SHP77 treated with DMSO at 0.1 percent for 48 hours (cell line): Measurements from ENCODE around the gene MAMLD1.

Source experiments
- DNase-seq: peaks from one replicate; lab custom pipeline; 2025; lab: John Stamatoyannopoulos, UW

MAMLD1 gene

GRCh38 chrX:150352581-150352980 is 10.5 kb upstream of the MAMLD1 start:
- no peak for DNase-seq

GRCh38 chrX:150355913-150356312 is 7.2 kb upstream of the MAMLD1 start:
- DNase-seq, result no peak

GRCh38 chrX:150357790-150358189 is 5.3 kb upstream of the MAMLD1 start:
- no peak for DNase-seq

GRCh38 chrX:150358651-150359050 is 4.5 kb upstream of the MAMLD1 start:
- no peak for DNase-seq

DNA sequence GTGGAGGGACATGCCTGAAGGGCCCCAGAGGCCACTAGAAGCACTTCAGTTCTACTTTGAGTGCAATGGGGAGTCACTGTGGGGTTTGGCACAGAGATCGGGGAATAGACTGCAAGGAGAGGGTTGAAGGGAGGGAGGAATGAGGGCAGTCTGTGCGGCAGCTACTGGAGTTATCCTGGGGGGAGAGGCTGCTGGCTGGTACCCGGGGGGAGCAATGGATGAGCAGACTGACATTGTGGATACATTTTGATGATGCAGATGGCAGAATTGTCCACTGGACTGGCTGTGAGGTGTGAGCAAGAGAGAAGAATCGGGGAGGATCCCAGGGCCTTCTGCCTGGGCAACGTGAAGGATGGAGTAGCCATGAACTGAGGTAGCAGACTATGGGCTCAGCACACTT is 2.8 kb upstream of the MAMLD1 start:
- DNase-seq, result no peak

DNA sequence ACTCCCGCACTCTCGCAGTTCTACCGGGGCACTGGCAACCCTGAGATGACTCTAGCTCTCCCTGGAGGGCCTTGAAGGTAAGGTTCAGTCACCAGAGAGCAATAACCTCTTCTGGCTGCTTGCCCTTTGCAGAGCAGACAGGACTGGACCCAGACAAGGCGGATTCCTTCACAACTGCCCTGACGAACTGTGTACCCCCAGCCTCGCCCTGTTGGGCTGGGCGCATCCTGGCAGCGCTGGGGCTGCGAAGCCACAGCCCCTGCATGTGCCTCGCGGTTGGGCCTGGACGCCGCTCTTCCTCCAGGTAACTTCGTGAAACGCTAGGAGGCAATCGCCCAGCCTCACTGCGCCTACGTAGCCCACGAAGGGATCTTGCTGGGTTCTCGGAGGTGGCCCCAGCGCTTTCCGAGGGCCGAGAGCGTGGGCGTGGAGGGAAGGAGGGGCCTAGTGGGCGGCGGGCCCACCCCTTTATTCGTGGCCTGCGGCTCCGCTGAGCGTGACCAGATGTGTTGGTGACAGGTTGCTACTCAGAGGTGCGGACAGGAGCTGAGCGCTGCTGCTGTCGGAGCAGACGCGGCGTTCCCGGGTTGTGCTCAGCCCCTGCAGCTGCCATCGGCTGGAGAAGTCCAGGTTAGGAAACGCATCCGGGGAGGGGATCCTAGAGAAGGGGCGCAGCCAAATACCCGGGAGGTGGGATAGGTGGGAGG is 1.9 kb upstream of the MAMLD1 start:
- no peak for DNase-seq

DNA sequence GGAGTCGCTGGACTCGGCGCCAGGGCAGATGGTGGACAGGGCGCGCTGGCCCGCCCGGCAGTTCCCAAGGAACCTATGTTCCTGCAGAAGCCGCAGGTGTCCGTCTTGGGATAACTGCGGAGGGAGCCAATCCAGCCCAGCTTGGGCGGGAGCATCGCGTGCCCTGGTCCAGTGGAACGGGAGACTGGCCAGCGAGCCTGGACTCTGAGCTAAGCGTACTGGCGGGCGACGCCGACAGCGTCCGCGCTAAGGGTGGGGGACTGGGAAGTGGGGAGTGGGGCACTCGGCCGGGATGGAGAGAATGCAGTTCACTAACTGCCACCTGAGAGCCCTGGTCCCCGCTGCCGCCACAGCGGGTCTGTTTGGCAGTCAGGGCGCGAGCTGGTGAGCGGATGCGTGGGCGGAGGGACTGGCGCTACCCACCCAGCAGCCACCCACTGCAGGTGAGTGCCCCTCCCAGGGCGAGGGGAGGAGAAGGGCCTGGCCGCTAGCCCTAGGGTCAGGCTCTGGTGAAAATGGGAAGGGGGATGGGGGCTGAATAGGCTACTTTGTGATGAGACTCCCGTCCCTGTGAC is 1.3 kb upstream of the MAMLD1 start:
- DNase-seq, result no peak

DNA sequence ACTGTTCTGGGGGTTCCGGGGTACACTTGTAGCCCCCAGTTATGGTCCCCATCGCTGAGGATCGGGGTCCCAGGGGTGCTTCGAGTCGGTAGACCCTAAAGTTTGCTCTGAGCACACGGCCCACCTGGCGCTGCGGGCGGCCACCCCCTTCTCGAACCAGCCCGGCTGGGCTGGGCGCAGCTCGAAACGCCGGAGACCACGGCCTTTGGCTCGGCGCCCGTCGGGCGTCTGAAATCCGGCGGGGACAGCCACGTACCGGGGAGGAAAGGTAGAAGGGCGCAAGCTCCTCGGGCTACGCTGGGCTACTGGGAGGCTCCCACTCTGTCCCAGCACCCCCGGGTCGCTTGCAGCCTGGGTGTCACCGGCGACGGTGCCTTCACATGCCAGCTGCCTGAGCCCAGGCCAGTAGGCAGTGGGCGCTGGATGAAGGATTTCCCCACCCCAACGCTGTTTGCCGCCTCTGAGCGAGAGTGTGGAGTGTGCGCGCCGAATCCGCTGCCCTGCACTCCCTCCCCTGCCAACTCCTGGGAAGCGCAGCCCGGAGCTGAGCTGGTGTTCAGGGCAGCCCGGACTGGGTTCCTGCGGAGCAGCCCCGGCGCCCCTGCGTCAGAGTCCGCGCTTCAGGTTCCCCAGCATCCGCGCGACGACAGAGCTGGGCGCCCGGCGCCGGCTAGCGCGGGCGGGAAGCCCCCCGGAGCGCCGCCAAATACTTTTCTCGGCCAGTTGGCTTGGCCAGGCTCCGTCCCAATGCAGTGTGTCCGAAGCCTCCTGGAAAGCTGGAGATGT is 637 bp downstream of the MAMLD1 start:
- DNase-seq, result no peak

- DNase-seq, result no peak
Observed at GRCh38 chrX:150364347-150365050, 1.4 kb downstream of the MAMLD1 start.

GRCh38 chrX:150365051-150365989 is 2.2 kb downstream of the MAMLD1 start:
- no peak for DNase-seq

DNA sequence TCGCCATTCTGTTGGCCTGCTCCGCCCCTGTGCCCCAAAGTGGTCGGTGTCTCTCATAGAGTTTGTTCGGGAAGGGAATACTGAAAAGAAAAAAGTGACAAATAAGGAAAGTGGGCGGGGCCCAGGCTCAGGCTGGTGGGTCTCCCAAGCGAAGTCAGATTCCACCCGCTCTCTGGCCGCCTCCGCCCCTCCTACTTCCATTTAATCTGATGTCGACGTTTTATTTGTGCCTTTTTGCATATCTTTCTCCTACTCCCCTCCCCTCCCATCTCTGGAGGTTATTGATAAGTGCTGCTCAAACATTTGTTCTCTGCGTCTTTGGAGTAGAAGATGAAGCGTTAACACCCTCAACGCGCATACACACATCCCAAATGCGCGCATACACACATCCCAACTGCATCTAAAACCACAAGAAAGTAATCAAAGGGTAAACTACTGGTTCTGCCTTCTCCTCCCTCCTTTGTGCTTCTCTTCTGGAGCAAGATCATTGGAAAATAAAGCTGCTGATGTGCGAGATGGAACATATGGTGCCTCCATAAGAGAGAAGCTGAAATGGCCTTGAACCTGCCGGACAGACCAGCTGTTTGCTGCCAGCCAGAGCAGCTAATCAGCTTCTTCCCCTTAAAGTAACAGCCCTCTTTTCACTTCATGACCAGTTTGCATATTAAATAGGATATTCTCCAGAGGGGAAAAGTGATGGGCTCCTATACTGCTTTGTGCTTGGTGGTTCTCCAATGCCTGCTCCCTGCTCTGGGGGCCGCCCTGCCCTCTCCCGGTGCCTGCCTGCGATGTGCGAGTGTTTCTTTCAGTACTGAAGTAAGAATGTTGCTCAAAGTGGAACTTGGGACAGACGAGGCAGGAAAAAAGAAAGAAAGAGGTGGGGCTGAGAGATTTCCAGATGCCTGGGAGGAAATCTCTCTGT is 3.1 kb downstream of the MAMLD1 start:
- DNase-seq, result no peak

DNA sequence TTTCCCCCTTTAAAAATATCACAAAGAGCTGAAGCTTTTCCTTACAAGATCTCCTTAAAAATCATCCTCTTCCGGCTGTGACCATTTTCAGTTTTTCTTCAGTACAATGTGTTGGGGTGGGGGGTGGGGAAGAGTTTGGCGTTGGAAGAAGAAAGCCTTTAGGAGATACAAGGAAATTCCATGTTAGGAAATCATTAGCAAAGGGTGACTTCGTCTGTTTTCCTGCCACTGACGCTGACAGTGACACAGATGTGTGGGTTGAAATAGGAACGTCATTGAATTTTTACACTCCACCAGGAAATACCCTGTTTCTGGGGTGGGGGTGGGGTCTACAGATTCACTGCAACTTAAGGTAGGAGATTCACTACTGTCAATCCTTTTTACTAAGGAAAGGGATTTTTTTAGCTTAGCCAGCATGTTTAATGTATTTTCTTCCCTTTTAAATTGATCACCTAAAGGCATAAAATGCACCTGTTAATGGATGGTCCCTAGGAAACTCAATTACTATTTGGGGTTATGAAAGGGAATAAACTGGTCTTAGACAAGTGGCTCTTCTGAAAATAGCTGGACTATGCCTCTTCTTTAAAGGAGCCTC is 3.9 kb downstream of the MAMLD1 start:
- DNase-seq, result no peak

DNA sequence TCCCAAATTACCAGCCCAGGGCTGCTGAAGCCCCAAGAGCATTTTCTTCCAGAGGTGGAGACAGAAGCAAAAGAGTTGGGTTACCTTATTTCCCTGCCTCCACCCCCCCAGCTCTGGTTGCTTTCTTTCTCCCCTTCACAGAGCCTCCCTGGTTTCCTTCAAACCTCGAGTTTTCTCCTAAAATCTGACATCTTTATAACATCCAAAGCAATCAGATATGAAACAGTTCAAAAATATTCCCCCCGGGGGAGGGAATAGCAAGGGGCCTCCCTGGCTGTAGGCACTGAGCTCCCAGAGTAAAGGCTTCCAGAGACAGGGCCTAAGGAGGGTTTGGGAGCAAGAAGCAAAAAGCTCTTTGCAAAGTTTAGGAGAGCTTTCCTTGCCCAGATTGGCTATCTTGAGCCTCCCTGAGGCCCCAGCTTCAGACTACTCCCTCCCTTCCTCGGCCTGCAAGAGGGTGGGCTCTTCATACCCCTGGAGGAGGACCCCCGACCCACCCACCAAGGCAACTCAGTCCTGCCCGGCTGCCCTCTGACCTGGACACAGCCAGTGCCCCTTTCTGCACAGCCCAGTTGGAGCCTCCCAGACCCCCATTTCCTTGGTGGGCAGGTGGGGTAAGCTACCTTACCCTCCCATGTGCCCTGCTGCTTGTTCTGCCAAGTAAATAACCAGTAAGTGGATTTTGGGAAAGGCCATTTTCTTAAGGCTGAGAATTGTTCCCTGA is 7.6 kb downstream of the MAMLD1 start:
- no peak for DNase-seq

DNA sequence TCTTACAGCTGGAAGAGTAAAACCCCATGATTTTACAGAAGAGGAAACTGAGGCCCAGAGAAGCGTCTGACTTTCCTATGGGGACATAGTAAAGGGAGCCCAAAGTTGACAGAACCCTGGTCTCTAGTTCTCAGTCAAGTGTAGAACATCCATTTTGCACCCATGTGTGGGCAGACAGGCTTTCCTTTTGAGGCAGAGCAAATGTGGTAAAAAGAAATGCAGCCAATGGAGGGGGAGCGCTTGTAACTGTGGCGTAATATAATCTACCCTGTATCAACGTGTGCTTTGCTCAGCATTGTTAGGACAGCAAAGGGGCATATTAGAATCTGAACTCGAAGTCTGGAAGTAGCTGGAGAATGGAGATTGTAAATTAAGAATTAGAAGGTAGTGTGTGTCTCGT is 8.8 kb downstream of the MAMLD1 start:
- DNase-seq, result no peak

DNA sequence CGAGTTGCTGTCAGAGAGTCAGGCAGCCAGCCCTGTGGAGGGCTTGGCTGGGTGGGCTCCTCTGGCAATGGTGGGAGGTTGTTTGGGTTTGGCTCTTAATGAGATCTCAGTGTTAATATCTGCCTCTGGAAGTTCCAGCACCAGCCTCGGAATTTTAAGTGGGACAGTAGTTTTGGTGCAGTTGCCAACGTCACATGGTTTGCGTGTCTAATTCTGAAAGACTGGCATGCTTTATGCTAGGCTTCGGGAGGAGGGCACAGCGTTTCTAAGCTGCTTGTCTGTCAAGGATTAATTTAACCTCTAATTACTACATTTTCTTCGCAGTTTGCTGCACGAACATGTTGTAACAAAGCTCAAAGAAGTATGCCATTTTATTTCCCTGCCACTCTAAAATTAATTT is 9.2 kb downstream of the MAMLD1 start:
- DNase-seq, result no peak

- DNase-seq, result no peak
Observed at GRCh38 chrX:150372756-150373155, 9.6 kb downstream of the MAMLD1 start.

- no peak for DNase-seq
Observed at GRCh38 chrX:150375243-150375770, 12.2 kb downstream of the MAMLD1 start.

DNA sequence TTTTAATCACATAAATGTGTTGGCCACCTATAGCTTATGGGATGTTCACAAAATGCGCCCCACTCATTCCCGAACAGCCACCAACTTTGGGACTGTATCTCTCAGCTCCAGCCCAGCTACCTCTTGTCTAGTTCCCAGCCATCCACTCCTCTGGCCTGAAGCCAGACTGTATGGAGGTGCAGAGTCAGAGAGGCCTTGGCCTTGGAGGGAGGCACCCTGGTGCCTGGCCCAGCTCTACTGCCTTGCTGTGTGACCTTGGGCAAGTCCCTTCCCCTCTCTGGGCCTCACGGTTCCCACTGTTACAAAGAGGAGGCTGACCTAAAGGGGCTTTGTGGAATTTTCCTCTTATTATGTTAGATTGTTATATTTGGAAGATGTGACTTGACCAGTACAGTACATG is 13.9 kb downstream of the MAMLD1 start:
- DNase-seq, result no peak

DNA sequence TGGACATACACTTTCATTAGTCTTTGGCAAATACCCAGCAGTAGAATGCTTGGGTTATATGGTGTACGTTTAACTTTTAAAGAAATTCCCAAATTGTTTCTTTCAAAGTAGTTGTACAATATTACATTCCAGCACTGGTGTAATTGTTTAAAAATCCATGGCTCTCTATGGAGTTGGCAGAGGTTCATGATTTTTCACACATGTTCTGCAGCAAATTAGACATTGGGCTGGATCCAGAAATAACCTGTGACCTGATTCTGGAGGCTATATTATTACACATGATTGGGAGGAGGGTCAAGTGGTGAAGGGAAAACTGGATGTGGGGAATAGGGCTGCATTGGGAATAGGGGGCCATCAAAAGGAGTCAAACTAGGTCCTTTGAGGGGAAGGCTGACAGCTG is 41.9 kb downstream of the MAMLD1 start:
- DNase-seq, result no peak
